PC-3 (cell line): Measurements from ENCODE around the gene UBE2QL1. TPM values are rescaled to one million over a fixed set of nuclear protein-coding genes. Genes with fewer than 3 reads are reported as not detected.

Experiments used
- ATAC-seq: fragments of 200-7000 bp; cut with Tn5 transposase; 2 replicates; pipeline ENCODE4 v1.9.1; 2020; ENCODE audit warnings: mild to moderate bottlenecking, moderate library complexity
- BruUV-seq: library from RNA; stranded (reverse); fragments of 400-500 nt; replicated peaks from 2 replicates; lab custom pipeline; 2021; lab: Mats Ljungman, UMichigan
- CTCF ChIA-PET: fragments of 300-600 bp; sonication (Branson Sonifier 250); formaldehyde crosslinking; loops from one replicate; lab custom pipeline; 2022; ENCODE audit warnings: antibody characterized with exemption; lab: Charles Lee
- POLR2A ChIA-PET: fragments of 300-600 bp; sonication (Branson Sonifier 250); formaldehyde crosslinking; loops from one replicate; lab custom pipeline; 2022; ENCODE audit warnings: antibody characterized with exemption; ENCODE audit not compliant: unreplicated experiment; lab: Charles Lee
- DNase-seq: peaks from one replicate; pipeline ENCODE4 v3.0.0-alpha.2; 2015
- H2AFZ ChIP-seq: fragments of 300-600 bp; sonication (generic); 2 replicates; pipeline ENCODE4 v1.6.0; 2016; ENCODE audit warnings: antibody characterized with exemption, low read length
- H3F3A ChIP-seq: fragments of 300-600 bp; sonication (generic); one replicate; pipeline ENCODE4 v1.6.0; 2017; ENCODE audit warnings: antibody characterized with exemption, low read length, control low read depth, mild to moderate bottlenecking; ENCODE audit not compliant: unreplicated experiment
- H3K27ac ChIP-seq: fragments of 300-600 bp; sonication (generic); 2 replicates; pipeline ENCODE4 v1.5.1; 2016; ENCODE audit warnings: mild to moderate bottlenecking, low read length
- H3K27me3 ChIP-seq: fragments of 300-600 bp; sonication (generic); 2 replicates; pipeline ENCODE4 v1.6.1; 2016; ENCODE audit warnings: low read length, mixed read lengths
- H3K36me3 ChIP-seq: fragments of 300-600 bp; sonication (generic); 2 replicates; pipeline ENCODE4 v1.6.1; 2016; ENCODE audit warnings: low read depth, mixed run types, low read length, mixed read lengths
- H3K4me1 ChIP-seq: fragments of 300-600 bp; sonication (generic); 2 replicates; pipeline ENCODE4 v1.5.1; 2016; ENCODE audit warnings: low read length; ENCODE audit not compliant: insufficient read depth
- H3K4me2 ChIP-seq: fragments of 300-600 bp; sonication (generic); 2 replicates; pipeline ENCODE4 v1.6.0; 2016; ENCODE audit warnings: low read length
- H3K4me3 ChIP-seq: fragments of 300-600 bp; sonication (generic); 2 replicates; pipeline ENCODE4 v1.5.1; 2016; ENCODE audit warnings: mild to moderate bottlenecking, low read length, mixed read lengths
- H3K79me2 ChIP-seq: fragments of 300-600 bp; sonication (generic); 2 replicates; pipeline ENCODE4 v1.6.1; 2017; ENCODE audit warnings: low read length, mixed read lengths
- H3K9ac ChIP-seq: fragments of 300-600 bp; sonication (generic); 2 replicates; pipeline ENCODE4 v1.6.0; 2016; ENCODE audit warnings: mild to moderate bottlenecking, low read length
- H3K9me2 ChIP-seq: fragments of 300-600 bp; sonication (generic); replicated peaks from 2 replicates; pipeline ENCODE4 v1.6.1; 2016; ENCODE audit warnings: mixed run types, low read length, mixed read lengths
- H3K9me3 ChIP-seq: fragments of 300-600 bp; sonication (generic); 2 replicates; pipeline ENCODE4 v1.6.1; 2016; ENCODE audit warnings: low read length, mixed read lengths
- H4K20me1 ChIP-seq: fragments of 300-600 bp; sonication (generic); 2 replicates; pipeline ENCODE4 v1.6.1; 2016; ENCODE audit warnings: low read length, mixed read lengths
- EZH2 ChIP-seq: fragments of 300-600 bp; sonication (generic); IDR thresholded peaks from one replicate; pipeline ENCODE4 v1.6.1; 2017; ENCODE audit warnings: antibody characterized with exemption, mild to moderate bottlenecking, low read length; ENCODE audit not compliant: unreplicated experiment
- EZH2phosphoT487 ChIP-seq: fragments of 300-600 bp; sonication (generic); IDR thresholded peaks from 2 replicates; pipeline ENCODE4 v1.6.1; 2018; ENCODE audit warnings: mild to moderate bottlenecking, antibody characterized with exemption, low read length, borderline replicate concordance
- intact Hi-C: fragments of 100-400 bp; cut with micrococcal nuclease; formaldehyde crosslinking; loops from 2 replicates; pipeline ENCODE4 v1.9.0; 2023
- total RNA-seq: library from RNA; depleted of rRNA; stranded (reverse); fragments of >200 nt; gene quantifications from 2 replicates; pipeline ENCODE4 v1.2.3, GENCODE V29; 2014
- TF ChIP-seq, protein P1 (sequence below): fragments of 300-600 bp; sonication (generic); conservative IDR thresholded peaks from 2 replicates; pipeline ENCODE4 v1.5.1; 2017; ENCODE audit warnings: antibody characterized with exemption, low read depth, mild to moderate bottlenecking, low read length

UBE2QL1 gene
- total RNA-seq, 1 experiment from 2014 or later = 8.8 TPM

DNA sequence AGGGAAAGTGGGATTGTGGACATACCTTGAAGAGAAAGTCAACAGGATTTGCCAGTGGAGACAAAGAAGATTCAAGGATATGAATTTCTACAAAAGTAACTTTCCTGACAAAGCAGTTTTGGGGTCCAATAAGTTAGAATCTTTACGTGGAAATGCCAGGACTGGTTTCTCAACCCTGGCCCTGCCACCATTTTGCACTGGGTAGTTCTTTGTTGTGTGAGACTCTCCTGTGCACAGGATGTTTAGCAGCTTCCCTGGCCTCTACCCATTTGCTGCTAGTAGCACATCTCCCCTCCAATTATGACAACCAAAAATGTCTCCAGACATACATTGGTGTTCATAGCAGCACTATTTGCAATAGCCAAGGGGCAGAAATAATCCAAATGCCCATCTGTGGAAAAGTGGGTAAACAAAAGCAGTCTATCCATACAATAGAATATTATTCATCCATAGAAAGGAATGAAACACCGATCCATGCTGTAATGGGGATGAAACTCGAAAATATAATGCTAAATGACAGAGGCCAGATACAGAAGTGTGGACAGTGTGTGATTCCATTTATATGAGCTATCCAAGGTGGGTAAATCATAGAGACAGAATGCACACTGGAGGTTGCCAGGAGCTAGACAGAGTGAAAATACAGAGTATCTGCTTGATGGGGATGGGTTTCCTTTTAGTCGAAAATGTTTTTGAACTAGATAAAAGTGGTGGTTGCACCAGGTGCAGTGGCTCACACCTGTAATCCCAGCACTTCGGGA is 92.8 kb downstream of the UBE2QL1 start:
- no peak for ATAC-seq
- Histone ChIP-seq H3K9ac (no peak overlapping the region), H2AFZ (no peak overlapping the region), H4K20me1 (no peaks in the 10 kb centered on the region), H3K27ac (no peak overlapping the region), H3K36me3 (no peaks in the 10 kb centered on the region), H3K27me3 (peaks cover 57% of the 10 kb centered on the region), H3K4me1 (no peaks in the 10 kb centered on the region), H3F3A (no peaks in the 10 kb centered on the region), H3K79me2 (no peaks in the 10 kb centered on the region), H3K9me3 (no peaks in the 10 kb centered on the region), H3K4me2 (no peak overlapping the region), H3K9me2 (no peaks in the 10 kb centered on the region), H3K4me3 (no peak overlapping the region)
- TF ChIP-seq, protein P1, sequence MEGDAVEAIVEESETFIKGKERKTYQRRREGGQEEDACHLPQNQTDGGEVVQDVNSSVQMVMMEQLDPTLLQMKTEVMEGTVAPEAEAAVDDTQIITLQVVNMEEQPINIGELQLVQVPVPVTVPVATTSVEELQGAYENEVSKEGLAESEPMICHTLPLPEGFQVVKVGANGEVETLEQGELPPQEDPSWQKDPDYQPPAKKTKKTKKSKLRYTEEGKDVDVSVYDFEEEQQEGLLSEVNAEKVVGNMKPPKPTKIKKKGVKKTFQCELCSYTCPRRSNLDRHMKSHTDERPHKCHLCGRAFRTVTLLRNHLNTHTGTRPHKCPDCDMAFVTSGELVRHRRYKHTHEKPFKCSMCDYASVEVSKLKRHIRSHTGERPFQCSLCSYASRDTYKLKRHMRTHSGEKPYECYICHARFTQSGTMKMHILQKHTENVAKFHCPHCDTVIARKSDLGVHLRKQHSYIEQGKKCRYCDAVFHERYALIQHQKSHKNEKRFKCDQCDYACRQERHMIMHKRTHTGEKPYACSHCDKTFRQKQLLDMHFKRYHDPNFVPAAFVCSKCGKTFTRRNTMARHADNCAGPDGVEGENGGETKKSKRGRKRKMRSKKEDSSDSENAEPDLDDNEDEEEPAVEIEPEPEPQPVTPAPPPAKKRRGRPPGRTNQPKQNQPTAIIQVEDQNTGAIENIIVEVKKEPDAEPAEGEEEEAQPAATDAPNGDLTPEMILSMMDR = no peak
- TF ChIP-seq EZH2phosphoT487 (no peak), EZH2 (no peak)
- POLR2A ChIA-PET = no interaction called here
- intact Hi-C loops = no loop called here
- BruUV-seq = no TSS peak
- CTCF ChIA-PET = no interaction called here
- no peak for DNase-seq

DNA sequence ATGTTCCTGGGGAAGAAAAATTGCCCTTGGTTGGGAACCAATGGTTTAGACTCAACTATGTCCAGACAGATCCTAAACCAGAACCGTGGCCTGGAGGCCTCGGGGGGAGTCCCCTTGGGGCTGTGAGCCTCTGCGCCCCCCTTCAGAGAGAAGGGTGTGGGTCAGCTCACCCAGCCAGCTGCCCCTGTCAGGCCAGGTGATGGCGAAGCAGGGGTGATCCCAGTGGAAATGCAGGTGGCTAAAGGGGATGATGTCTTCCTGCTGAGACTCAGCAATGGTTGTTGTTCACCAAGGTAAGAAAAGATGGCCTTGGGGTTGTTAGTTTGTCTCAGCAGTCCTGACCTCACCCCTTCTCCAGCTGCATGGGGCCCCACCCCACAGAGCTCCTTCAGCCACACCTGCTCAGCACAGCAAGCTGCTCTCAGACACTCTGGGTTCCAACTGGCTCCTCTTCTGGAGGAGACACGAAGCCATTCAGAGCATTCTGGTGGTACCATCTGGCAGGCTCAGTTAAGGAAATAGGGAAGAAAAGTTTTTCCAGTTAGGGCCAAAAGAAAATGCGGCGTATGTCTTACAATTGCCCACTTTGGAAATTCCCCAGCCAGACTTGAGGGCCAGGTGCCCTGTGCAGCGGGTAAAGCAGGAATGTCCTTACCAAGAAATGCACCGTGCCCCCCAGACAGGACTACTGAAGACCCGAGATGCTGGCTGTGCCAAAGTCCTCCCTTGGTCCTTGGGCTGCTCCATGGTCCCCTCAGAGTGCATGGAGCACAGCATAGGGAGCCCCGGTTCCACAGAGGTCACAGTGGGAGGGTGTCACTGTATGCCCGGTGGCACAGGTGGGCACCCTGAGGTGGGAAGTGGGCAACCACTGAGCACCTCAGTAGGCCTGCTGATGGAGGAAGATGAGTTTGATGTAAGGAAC is 94.0 kb downstream of the UBE2QL1 start:
- ChIA-PET CTCF (no interaction called here), POLR2A (no interaction called here)
- Histone ChIP-seq H3K9me3 (no peaks in the 10 kb centered on the region), H4K20me1 (no peaks in the 10 kb centered on the region), H3K27ac (no peak overlapping the region), H3K9me2 (no peaks in the 10 kb centered on the region), H3K9ac (no peak overlapping the region), H3K27me3 (peaks cover 55% of the 10 kb centered on the region), H3K36me3 (no peaks in the 10 kb centered on the region), H3K4me1 (no peaks in the 10 kb centered on the region), H3K4me2 (no peak overlapping the region), H3K79me2 (no peaks in the 10 kb centered on the region), H3K4me3 (no peak overlapping the region), H2AFZ (no peak overlapping the region), H3F3A (no peaks in the 10 kb centered on the region)
- intact Hi-C loops = no loop called here
- ATAC-seq (no peak), DNase-seq (no peak)
- TF ChIP-seq, protein P1 = no peak
- TF ChIP-seq EZH2phosphoT487 = no peak
- TF ChIP-seq EZH2 = no peak
- no TSS peak for BruUV-seq
